Breast epithelium (tissue), 3 donors: ENCODE results near the gene HMCN2.

Source experiments
- POLR2A ChIP-seq: fragments of 450-650 bp; IDR thresholded peaks from one replicate; pipeline ENCODE4 v1.6.1; 2016; ENCODE audit warnings: antibody characterized with exemption, mild to moderate bottlenecking, moderate library complexity
- POLR2AphosphoS5 ChIP-seq, 3 donors: sonication (generic); formaldehyde crosslinking; IDR thresholded peaks; one replicate each; pipeline ENCODE4 v1.6.1; 2017; ENCODE audit warnings: antibody characterized with exemption in 3 of 3
- TF ChIP-seq, protein P1 (sequence below), 3 donors: fragments of 450-650 bp; IDR thresholded peaks; one replicate each; pipeline ENCODE4 v1.5.1; 2016 to 2017; ENCODE audit warnings: antibody characterized with exemption in 3 of 3, mild to moderate bottlenecking in 3 of 3, moderate library complexity in 3 of 3

GRCh38 chr9:130458804-130459067 is 193.2 kb downstream of the HMCN2 start:
- TF ChIP-seq, protein P1, sequence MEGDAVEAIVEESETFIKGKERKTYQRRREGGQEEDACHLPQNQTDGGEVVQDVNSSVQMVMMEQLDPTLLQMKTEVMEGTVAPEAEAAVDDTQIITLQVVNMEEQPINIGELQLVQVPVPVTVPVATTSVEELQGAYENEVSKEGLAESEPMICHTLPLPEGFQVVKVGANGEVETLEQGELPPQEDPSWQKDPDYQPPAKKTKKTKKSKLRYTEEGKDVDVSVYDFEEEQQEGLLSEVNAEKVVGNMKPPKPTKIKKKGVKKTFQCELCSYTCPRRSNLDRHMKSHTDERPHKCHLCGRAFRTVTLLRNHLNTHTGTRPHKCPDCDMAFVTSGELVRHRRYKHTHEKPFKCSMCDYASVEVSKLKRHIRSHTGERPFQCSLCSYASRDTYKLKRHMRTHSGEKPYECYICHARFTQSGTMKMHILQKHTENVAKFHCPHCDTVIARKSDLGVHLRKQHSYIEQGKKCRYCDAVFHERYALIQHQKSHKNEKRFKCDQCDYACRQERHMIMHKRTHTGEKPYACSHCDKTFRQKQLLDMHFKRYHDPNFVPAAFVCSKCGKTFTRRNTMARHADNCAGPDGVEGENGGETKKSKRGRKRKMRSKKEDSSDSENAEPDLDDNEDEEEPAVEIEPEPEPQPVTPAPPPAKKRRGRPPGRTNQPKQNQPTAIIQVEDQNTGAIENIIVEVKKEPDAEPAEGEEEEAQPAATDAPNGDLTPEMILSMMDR (IDR thresholded peaks at IDR 0.05) = no peak
- TF ChIP-seq POLR2A (no peak), POLR2AphosphoS5 (IDR thresholded peaks at IDR 0.05) (no peak)
